PC-3 (cell line): ENCODE measurements around the gene CRYGS. TPM values are rescaled to one million over a fixed set of nuclear protein-coding genes. Genes with fewer than 3 reads are reported as not detected.

Source experiments
- ATAC-seq: fragments of 200-7000 bp; cut with Tn5 transposase; 2 replicates; pipeline ENCODE4 v1.9.1; 2020; ENCODE audit warnings: mild to moderate bottlenecking, moderate library complexity
- BruUV-seq: library from RNA; stranded (reverse); fragments of 400-500 nt; replicated peaks from 2 replicates; lab custom pipeline; 2021; lab: Mats Ljungman, UMichigan
- CTCF ChIA-PET: fragments of 300-600 bp; sonication (Branson Sonifier 250); formaldehyde crosslinking; loops from one replicate; lab custom pipeline; 2022; ENCODE audit warnings: antibody characterized with exemption; lab: Charles Lee
- POLR2A ChIA-PET: fragments of 300-600 bp; sonication (Branson Sonifier 250); formaldehyde crosslinking; loops from one replicate; lab custom pipeline; 2022; ENCODE audit warnings: antibody characterized with exemption; ENCODE audit not compliant: unreplicated experiment; lab: Charles Lee
- DNase-seq: peaks from one replicate; pipeline ENCODE4 v3.0.0-alpha.2; 2015
- H2AFZ ChIP-seq: fragments of 300-600 bp; sonication (generic); 2 replicates; pipeline ENCODE4 v1.6.0; 2016; ENCODE audit warnings: antibody characterized with exemption, low read length
- H3F3A ChIP-seq: fragments of 300-600 bp; sonication (generic); one replicate; pipeline ENCODE4 v1.6.0; 2017; ENCODE audit warnings: antibody characterized with exemption, low read length, control low read depth, mild to moderate bottlenecking; ENCODE audit not compliant: unreplicated experiment
- H3K27ac ChIP-seq: fragments of 300-600 bp; sonication (generic); 2 replicates; pipeline ENCODE4 v1.5.1; 2016; ENCODE audit warnings: mild to moderate bottlenecking, low read length
- H3K27me3 ChIP-seq: fragments of 300-600 bp; sonication (generic); 2 replicates; pipeline ENCODE4 v1.6.1; 2016; ENCODE audit warnings: low read length, mixed read lengths
- H3K36me3 ChIP-seq: fragments of 300-600 bp; sonication (generic); 2 replicates; pipeline ENCODE4 v1.6.1; 2016; ENCODE audit warnings: low read depth, mixed run types, low read length, mixed read lengths
- H3K4me1 ChIP-seq: fragments of 300-600 bp; sonication (generic); 2 replicates; pipeline ENCODE4 v1.5.1; 2016; ENCODE audit warnings: low read length; ENCODE audit not compliant: insufficient read depth
- H3K4me2 ChIP-seq: fragments of 300-600 bp; sonication (generic); 2 replicates; pipeline ENCODE4 v1.6.0; 2016; ENCODE audit warnings: low read length
- H3K4me3 ChIP-seq: fragments of 300-600 bp; sonication (generic); 2 replicates; pipeline ENCODE4 v1.5.1; 2016; ENCODE audit warnings: mild to moderate bottlenecking, low read length, mixed read lengths
- H3K79me2 ChIP-seq: fragments of 300-600 bp; sonication (generic); 2 replicates; pipeline ENCODE4 v1.6.1; 2017; ENCODE audit warnings: low read length, mixed read lengths
- H3K9ac ChIP-seq: fragments of 300-600 bp; sonication (generic); 2 replicates; pipeline ENCODE4 v1.6.0; 2016; ENCODE audit warnings: mild to moderate bottlenecking, low read length
- H3K9me2 ChIP-seq: fragments of 300-600 bp; sonication (generic); replicated peaks from 2 replicates; pipeline ENCODE4 v1.6.1; 2016; ENCODE audit warnings: mixed run types, low read length, mixed read lengths
- H3K9me3 ChIP-seq: fragments of 300-600 bp; sonication (generic); 2 replicates; pipeline ENCODE4 v1.6.1; 2016; ENCODE audit warnings: low read length, mixed read lengths
- H4K20me1 ChIP-seq: fragments of 300-600 bp; sonication (generic); 2 replicates; pipeline ENCODE4 v1.6.1; 2016; ENCODE audit warnings: low read length, mixed read lengths
- EZH2 ChIP-seq: fragments of 300-600 bp; sonication (generic); IDR thresholded peaks from one replicate; pipeline ENCODE4 v1.6.1; 2017; ENCODE audit warnings: antibody characterized with exemption, mild to moderate bottlenecking, low read length; ENCODE audit not compliant: unreplicated experiment
- EZH2phosphoT487 ChIP-seq: fragments of 300-600 bp; sonication (generic); IDR thresholded peaks from 2 replicates; pipeline ENCODE4 v1.6.1; 2018; ENCODE audit warnings: mild to moderate bottlenecking, antibody characterized with exemption, low read length, borderline replicate concordance
- intact Hi-C: fragments of 100-400 bp; cut with micrococcal nuclease; formaldehyde crosslinking; loops from 2 replicates; pipeline ENCODE4 v1.9.0; 2023
- total RNA-seq: library from RNA; depleted of rRNA; stranded (reverse); fragments of >200 nt; gene quantifications from 2 replicates; pipeline ENCODE4 v1.2.3, GENCODE V29; 2014
- TF ChIP-seq, protein P1 (sequence below): fragments of 300-600 bp; sonication (generic); conservative IDR thresholded peaks from 2 replicates; pipeline ENCODE4 v1.5.1; 2017; ENCODE audit warnings: antibody characterized with exemption, low read depth, mild to moderate bottlenecking, low read length

CRYGS gene
- total RNA-seq, 1 experiment from 2014 or later: 3.4 TPM

DNA sequence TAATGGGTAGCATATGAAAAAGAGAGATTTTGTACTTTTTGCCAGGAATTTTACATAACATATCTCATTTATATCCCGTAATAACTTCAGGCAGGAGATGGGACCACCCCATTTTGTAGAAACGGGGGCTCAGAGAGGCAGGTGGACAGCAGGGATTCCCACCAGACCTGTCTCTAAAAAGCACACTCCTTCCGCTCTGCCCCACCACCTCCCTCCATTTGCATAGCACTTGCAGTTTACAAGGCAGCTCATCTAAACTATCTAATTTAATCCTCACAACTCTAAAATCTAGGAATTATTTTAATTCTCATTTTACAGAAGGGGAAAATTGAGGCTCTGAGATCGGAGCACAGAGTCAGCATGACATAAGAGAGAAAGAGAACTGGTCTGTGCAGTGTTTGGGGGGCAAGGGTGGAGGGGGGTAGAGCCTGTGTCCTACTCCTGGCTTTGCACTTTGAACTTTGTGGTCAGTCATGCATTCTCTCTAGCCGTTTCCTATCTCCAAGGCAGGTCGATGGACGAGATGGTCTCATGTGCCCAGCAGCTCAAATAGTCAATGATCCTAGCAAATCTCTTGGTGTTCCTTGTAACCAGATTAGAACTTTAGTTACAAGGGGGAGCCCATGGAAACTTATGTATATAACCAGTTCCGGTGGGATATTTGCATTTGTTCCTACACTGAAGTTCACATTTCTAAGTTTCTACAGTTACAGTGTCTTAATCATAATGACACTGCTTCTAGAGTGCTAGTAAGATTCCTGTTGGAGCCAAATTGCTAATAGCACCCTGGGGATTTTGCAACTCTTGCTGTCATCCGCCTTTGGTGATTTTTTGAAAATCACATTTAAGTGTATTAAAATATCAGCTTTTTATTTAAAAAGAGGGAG lies 18.6 kb downstream of the CRYGS start:
- Histone ChIP-seq H3K4me1 (no peaks in the 10 kb centered on the region), H3K4me3 (no peak overlapping the region), H3F3A (no peaks in the 10 kb centered on the region), H3K9ac (no peak overlapping the region), H3K9me2 (no peaks in the 10 kb centered on the region), H3K27me3 (no peaks in the 10 kb centered on the region; the same call in none of the 2 replicates), H3K9me3 (no peaks in the 10 kb centered on the region), H3K36me3 (no peaks in the 10 kb centered on the region), H3K79me2 (no peaks in the 10 kb centered on the region), H2AFZ (no peak overlapping the region), H4K20me1 (no peaks in the 10 kb centered on the region), H3K4me2 (no peak overlapping the region), H3K27ac (no peak overlapping the region)
- intact Hi-C loops: no loop called here
- TF ChIP-seq EZH2: no peak
- no peak for DNase-seq
- BruUV-seq: no TSS peak
- ATAC-seq: no peak
- ChIA-PET POLR2A (no interaction called here), CTCF (no interaction called here)

GRCh38 chr3:186524616-186525015 lies 19.6 kb downstream of the CRYGS start:
- Histone ChIP-seq H3K4me2 (no peak overlapping the region), H3K36me3 (no peaks in the 10 kb centered on the region), H3K79me2 (no peaks in the 10 kb centered on the region), H3K4me3 (no peak overlapping the region), H3K9me3 (no peaks in the 10 kb centered on the region), H3K9ac (no peak overlapping the region), H3K27me3 (no peaks in the 10 kb centered on the region; the same call in none of the 2 replicates), H3F3A (no peaks in the 10 kb centered on the region), H2AFZ (no peak overlapping the region), H3K27ac (no peak overlapping the region), H3K9me2 (no peaks in the 10 kb centered on the region), H3K4me1 (no peaks in the 10 kb centered on the region), H4K20me1 (no peaks in the 10 kb centered on the region)
- ATAC-seq (no peak), DNase-seq (no peak)
- POLR2A ChIA-PET: no interaction called here
- CTCF ChIA-PET: interaction anchor here (0.7 kb wide), 1 partner anchor 16 kb away, joined by 18 read pairs; no protein-coding TSS in a partner anchor
- intact Hi-C loops: no loop called here
- no TSS peak for BruUV-seq
- TF ChIP-seq EZH2 (no peak), EZH2phosphoT487 (no peak)
- TF ChIP-seq, protein P1, sequence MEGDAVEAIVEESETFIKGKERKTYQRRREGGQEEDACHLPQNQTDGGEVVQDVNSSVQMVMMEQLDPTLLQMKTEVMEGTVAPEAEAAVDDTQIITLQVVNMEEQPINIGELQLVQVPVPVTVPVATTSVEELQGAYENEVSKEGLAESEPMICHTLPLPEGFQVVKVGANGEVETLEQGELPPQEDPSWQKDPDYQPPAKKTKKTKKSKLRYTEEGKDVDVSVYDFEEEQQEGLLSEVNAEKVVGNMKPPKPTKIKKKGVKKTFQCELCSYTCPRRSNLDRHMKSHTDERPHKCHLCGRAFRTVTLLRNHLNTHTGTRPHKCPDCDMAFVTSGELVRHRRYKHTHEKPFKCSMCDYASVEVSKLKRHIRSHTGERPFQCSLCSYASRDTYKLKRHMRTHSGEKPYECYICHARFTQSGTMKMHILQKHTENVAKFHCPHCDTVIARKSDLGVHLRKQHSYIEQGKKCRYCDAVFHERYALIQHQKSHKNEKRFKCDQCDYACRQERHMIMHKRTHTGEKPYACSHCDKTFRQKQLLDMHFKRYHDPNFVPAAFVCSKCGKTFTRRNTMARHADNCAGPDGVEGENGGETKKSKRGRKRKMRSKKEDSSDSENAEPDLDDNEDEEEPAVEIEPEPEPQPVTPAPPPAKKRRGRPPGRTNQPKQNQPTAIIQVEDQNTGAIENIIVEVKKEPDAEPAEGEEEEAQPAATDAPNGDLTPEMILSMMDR: no peak

DNA sequence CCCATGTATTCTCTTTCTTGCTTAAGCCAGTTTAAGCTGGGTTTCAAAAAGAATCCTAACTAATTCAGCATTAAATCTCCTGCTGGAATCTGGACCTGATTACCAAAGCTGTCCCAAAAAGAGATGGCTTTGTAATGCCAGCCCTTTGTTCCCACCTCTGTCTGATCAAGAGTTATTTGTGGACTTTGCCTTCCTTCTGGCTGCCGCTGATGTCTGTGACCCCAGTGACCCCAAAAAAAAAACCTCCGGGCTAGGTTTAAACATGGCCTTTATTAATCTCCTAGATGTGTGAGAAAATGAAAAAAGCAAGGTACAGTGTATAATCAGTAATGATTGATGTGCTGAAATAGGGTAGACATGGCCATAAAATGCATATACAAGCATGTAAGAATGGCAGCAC lies 20.7 kb downstream of the CRYGS start:
- intact Hi-C loops: no loop called here
- ChIA-PET CTCF (no interaction called here), POLR2A (no interaction called here)
- H3K27me3 ChIP-seq: no peaks in the 10 kb centered on the region; the same call in none of the 2 replicates
- H3K27ac ChIP-seq: no peak overlapping the region
- H3F3A ChIP-seq: no peaks in the 10 kb centered on the region
- H3K36me3 ChIP-seq: no peaks in the 10 kb centered on the region
- TF ChIP-seq, protein P1: no peak
- TF ChIP-seq EZH2 (no peak), EZH2phosphoT487 (no peak)
- H2AFZ ChIP-seq: no peak overlapping the region
- H3K4me2 ChIP-seq: no peak overlapping the region
- no peaks in the 10 kb centered on the region for H4K20me1 ChIP-seq
- no peaks in the 10 kb centered on the region for H3K9me3 ChIP-seq
- H3K9me2 ChIP-seq: no peaks in the 10 kb centered on the region
- no peak overlapping the region for H3K9ac ChIP-seq
- no peaks in the 10 kb centered on the region for H3K79me2 ChIP-seq
- H3K4me3 ChIP-seq: no peak overlapping the region
- BruUV-seq: no TSS peak
- H3K4me1 ChIP-seq: no peaks in the 10 kb centered on the region
- ATAC-seq (no peak), DNase-seq (no peak)
